BE2C (cell line): ENCODE data around the gene ZNF561.

Experiments
- DNase-seq: peaks from one replicate; pipeline ENCODE4 v3.0.0-alpha.2; 2020
- H3K27me3 ChIP-seq: fragments of 250-450 bp; sonication (Bioruptor Pico); 2 replicates; pipeline ENCODE4 v1.5.1; 2020; ENCODE audit warnings: mild to moderate bottlenecking
- H3K36me3 ChIP-seq: fragments of 250-450 bp; sonication (Bioruptor Pico); 2 replicates; pipeline ENCODE4 v1.5.1; 2020; ENCODE audit warnings: mild to moderate bottlenecking
- H3K4me1 ChIP-seq: fragments of 250-450 bp; sonication (Bioruptor Pico); 2 replicates; pipeline ENCODE4 v1.5.1; 2020
- H3K4me3 ChIP-seq: 2 replicates; pipeline ENCODE4 v1.5.1; 2011; ENCODE audit warnings: low read depth, low read length
- H3K9me3 ChIP-seq: fragments of 250-450 bp; sonication (Bioruptor Pico); 2 replicates; pipeline ENCODE4 v1.5.1; 2020
- TF ChIP-seq, protein P1 (sequence below): IDR thresholded peaks from 2 replicates; pipeline ENCODE4 v1.5.1; 2012; ENCODE audit warnings: mild to moderate bottlenecking, low read depth, low read length

The ZNF561 gene

DNA sequence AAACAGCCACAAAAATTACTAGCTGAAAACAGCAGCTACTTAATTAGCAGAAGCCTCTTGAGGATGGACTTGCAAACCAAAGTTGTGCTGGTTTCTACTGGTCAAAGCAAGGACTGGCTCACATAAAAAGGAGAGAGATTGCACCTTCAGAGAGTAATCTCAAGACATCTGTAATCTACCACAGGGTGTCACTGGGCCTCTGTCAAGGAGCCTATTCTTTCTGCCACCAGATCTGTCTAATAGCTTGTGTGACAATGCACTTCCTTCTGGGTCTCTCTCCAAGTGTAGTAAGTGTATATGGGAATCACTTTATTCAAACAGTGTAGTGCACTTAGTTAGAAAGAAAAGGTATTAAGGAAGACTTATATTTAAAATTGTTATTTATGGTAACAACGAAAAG, 24.4 kb upstream of the ZNF561 start:
- Histone ChIP-seq H3K4me3 (no peak overlapping the region), H3K27me3 (no peaks in the 10 kb centered on the region), H3K4me1 (no peaks in the 10 kb centered on the region), H3K36me3 (peaks cover 16% of the 10 kb centered on the region), H3K9me3 (no peaks in the 10 kb centered on the region)
- TF ChIP-seq, protein P1, sequence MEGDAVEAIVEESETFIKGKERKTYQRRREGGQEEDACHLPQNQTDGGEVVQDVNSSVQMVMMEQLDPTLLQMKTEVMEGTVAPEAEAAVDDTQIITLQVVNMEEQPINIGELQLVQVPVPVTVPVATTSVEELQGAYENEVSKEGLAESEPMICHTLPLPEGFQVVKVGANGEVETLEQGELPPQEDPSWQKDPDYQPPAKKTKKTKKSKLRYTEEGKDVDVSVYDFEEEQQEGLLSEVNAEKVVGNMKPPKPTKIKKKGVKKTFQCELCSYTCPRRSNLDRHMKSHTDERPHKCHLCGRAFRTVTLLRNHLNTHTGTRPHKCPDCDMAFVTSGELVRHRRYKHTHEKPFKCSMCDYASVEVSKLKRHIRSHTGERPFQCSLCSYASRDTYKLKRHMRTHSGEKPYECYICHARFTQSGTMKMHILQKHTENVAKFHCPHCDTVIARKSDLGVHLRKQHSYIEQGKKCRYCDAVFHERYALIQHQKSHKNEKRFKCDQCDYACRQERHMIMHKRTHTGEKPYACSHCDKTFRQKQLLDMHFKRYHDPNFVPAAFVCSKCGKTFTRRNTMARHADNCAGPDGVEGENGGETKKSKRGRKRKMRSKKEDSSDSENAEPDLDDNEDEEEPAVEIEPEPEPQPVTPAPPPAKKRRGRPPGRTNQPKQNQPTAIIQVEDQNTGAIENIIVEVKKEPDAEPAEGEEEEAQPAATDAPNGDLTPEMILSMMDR, result no peak
- DNase-seq, result no peak

- H3K36me3 ChIP-seq, result peaks cover 13% of the 10 kb centered on the region
- TF ChIP-seq, protein P1, result no peak
These were observed 23.4 kb upstream of the ZNF561 start for GRCh38 chr19:9644472-9644871.

DNA sequence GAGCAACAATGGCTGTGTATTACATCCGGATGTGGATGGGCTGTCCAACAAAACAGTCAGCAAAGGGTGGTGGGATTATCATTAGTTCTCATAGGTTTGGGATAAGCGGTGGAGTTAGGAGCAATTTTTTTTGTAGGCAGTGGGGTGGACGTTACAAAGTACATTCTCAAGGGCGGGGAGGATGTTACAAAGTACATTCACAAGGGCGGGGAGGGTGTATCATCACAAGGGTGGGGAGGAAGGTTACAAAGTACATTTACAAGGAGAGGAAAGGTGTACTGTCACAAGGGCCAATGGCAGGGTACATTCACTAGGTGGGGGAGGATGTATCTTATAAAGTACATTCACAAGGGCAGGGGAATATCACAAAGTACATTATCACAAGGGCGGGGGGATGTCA, 20.8 kb upstream of the ZNF561 start:
- no peaks in the 10 kb centered on the region for H3K27me3 ChIP-seq
- no peak overlapping the region for H3K4me3 ChIP-seq
- no peaks in the 10 kb centered on the region for H3K36me3 ChIP-seq
- H3K4me1 ChIP-seq, result no peaks in the 10 kb centered on the region
- no peak for DNase-seq
- TF ChIP-seq, protein P1, result no peak
- H3K9me3 ChIP-seq, result no peaks in the 10 kb centered on the region

More at GRCh38 chr19:9644472-9644871, 23.4 kb upstream of the ZNF561 start:
- Histone ChIP-seq H3K27me3 (no peaks in the 10 kb centered on the region), H3K4me3 (no peak overlapping the region), H3K9me3 (no peaks in the 10 kb centered on the region), H3K4me1 (no peaks in the 10 kb centered on the region)
- DNase-seq, result no peak

- no peak for DNase-seq
- TF ChIP-seq, protein P1, result no peak
- no peaks in the 10 kb centered on the region for H3K9me3 ChIP-seq
These were observed 19.9 kb upstream of the ZNF561 start for GRCh38 chr19:9640956-9641355.

GRCh38 chr19:9636018-9636417, 15.0 kb upstream of the ZNF561 start:
- Histone ChIP-seq H3K27me3 (no peaks in the 10 kb centered on the region), H3K9me3 (no peaks in the 10 kb centered on the region), H3K4me1 (no peaks in the 10 kb centered on the region), H3K4me3 (no peak overlapping the region), H3K36me3 (no peaks in the 10 kb centered on the region)
- no peak for DNase-seq
- TF ChIP-seq, protein P1, result no peak

More at GRCh38 chr19:9640956-9641355, 19.9 kb upstream of the ZNF561 start:
- Histone ChIP-seq H3K36me3 (no peaks in the 10 kb centered on the region), H3K4me1 (no peaks in the 10 kb centered on the region), H3K27me3 (no peaks in the 10 kb centered on the region), H3K4me3 (no peak overlapping the region)

GRCh38 chr19:9627856-9628255, 6.8 kb upstream of the ZNF561 start:
- no peak for DNase-seq
- Histone ChIP-seq H3K4me3 (no peak overlapping the region), H3K36me3 (no peaks in the 10 kb centered on the region), H3K9me3 (no peaks in the 10 kb centered on the region), H3K27me3 (no peaks in the 10 kb centered on the region), H3K4me1 (peaks cover 5% of the 10 kb centered on the region)
- TF ChIP-seq, protein P1, result no peak
